Muscle of arm (tissue), 12 donors: ENCODE data around the gene BLMH. TPM values are rescaled to one million over a fixed set of nuclear protein-coding genes. Genes with fewer than 3 reads are reported as not detected.
"Not testable (repeated sequence)": the region's sequence is repeated elsewhere in the genome, so short reads cannot be mapped to it uniquely, and the experiment has no call there.

Experiments
- DNase-seq: peaks from one replicate; pipeline ENCODE4 v3.0.0-alpha.2; 2013
- polyA plus RNA-seq, 12 donors: library from polyadenylated mRNA; unstranded; fragments of 120-200 nt; gene quantifications; one replicate each; pipeline ENCODE4 v1.2.1, GENCODE V29; 2013; ENCODE audit not compliant: insufficient read length in 12 of 12

BLMH gene
- polyA plus RNA-seq, 12 donors = 36.7 to 83.2 (median 44.6) TPM; not detected in 1

GRCh38 chr17:30210366-30210765 lies 81.4 kb downstream of the BLMH start:
- DNase-seq = no peak

DNA sequence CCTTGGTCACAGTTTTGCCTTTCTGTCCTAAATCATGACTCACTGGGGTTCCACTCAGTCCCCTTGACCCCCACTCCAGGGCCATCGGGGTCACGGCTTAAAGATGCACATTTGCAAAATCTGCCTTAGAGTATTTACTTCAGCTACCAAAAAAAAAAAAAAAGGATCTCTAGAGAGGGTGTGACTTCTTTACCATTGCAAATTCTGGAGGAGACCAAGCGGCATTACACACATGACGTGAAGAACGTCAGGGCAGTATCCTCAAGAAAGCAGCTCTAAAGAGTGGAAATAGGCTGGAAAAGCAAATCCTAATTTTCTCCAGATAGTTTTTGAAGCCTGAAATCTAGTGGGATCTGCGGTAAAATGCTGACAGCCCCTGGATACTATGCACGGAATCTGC lies 81.8 kb downstream of the BLMH start:
- DNase-seq = no peak

GRCh38 chr17:30208214-30208613 lies 83.5 kb downstream of the BLMH start:
- no peak for DNase-seq

GRCh38 chr17:30207655-30208054 lies 84.1 kb downstream of the BLMH start:
- no peak for DNase-seq

- DNase-seq = no peak
These were observed 88.2 kb downstream of the BLMH start for GRCh38 chr17:30203471-30203981.

DNA sequence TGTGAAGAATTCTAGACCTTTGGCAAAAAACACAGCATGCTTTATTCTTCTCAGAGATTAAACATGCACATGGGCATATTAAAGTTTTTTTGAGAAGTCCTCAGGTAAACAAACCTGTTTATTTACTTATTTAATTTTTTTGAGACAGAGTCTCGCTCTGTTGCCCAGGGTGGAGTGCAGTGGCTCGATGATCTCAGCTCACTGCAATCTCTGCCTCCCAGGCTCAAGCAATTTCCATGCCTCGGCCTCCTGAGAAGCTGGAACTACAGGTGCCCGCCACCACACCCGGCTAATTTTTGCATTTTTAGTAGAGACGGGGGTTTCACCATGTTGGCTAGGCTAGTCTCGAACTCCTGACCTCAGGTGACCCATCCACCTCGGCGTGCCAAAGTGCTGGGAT lies 91.1 kb downstream of the BLMH start:
- not testable (repeated sequence) for DNase-seq

- no peak for DNase-seq
These were observed 91.6 kb downstream of the BLMH start for GRCh38 chr17:30200106-30200505.

- no peak for DNase-seq
These were observed 92.1 kb downstream of the BLMH start for GRCh38 chr17:30199600-30199999.

Other genes starting within 250 kb of the BLMH start
- gene NSRP1, start 175.1 kb downstream of the BLMH start, polyA plus RNA-seq = 10 to 100 TPM in 11 of 12 donors, not detected in 1; 21.8 to 67.5 (median 30.8) TPM
- gene SLC6A4, start 56.2 kb downstream of the BLMH start, polyA plus RNA-seq = 1 to 10 TPM in 2 of 12 donors, under 1 TPM in 8, not detected in 2; 0.09 to 4.0 (median 0.38) TPM
- not detected for gene TMIGD1, start 42.1 kb upstream of the BLMH start, polyA plus RNA-seq
- gene CPD, start 87.0 kb upstream of the BLMH start, polyA plus RNA-seq = 10 to 100 TPM in 11 of 12 donors, not detected in 1; 19.1 to 39.0 (median 28.4) TPM
- gene GOSR1, start 185.5 kb upstream of the BLMH start, polyA plus RNA-seq = 10 to 100 TPM in 11 of 12 donors, not detected in 1; 18.9 to 41.6 (median 31.4) TPM